Sigmoid colon (tissue), 4 donors: ENCODE measurements around the gene RCSD1.

Source experiments
- CTCF ChIP-seq, 4 experiments: fragments of 450-650 bp in 3 of 4; fragments of 200-600 bp in 1 of 4; IDR thresholded peaks; one replicate each; pipeline ENCODE4 v1.5.1; 2016 to 2019; ENCODE audit warnings: antibody characterized with exemption in 4 of 4, mild to moderate bottlenecking in 3 of 4, moderate library complexity in 2 of 4
- EP300 ChIP-seq, 4 donors: sonication (generic); formaldehyde crosslinking; IDR thresholded peaks; one replicate each; pipeline ENCODE4 v1.6.1; 2017; ENCODE audit warnings: antibody characterized with exemption in 4 of 4
- POLR2AphosphoS5 ChIP-seq, 4 donors: sonication (generic); formaldehyde crosslinking; IDR thresholded peaks; one replicate each; pipeline ENCODE4 v1.6.1; 2017; ENCODE audit warnings: antibody characterized with exemption in 4 of 4

DNA sequence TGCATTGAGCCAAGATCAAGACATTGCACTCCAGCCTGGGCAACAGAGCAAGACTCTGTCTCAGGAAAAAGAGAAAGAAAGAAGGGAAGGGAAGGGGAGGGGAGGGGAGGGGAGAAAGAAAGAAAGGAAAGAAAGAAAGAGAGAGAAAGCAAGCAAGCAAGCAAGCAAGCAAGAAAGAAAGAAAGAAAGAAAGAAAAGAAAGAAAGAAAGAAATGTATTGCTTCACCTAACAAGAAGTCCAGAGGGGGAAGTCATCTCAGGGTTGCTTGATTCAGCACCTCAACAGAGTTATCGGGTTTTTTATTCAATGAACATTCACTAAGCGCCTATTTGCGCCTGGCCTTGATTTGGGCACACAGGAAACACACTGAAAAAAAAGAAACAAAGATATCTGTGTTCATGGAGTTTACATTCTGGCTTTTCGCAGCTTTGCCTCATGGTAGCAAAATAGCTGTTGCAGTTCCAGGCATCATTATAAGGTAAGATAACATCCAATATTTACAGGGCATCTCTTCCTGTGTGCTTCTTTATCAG lies 8.2 kb upstream of the RCSD1 start:
- TF ChIP-seq POLR2AphosphoS5 (IDR thresholded peaks at IDR 0.05) (no peak), CTCF (IDR thresholded peaks at IDR 0.05) (no peak), EP300 (IDR thresholded peaks at IDR 0.05) (no peak)
